GM12891 (cell line): ENCODE data around the gene GRIK3.

Source experiments
- DNase-seq: peaks from one replicate; pipeline ENCODE4 v3.0.0; 2011; ENCODE audit warnings: low spot score; ENCODE audit not compliant: insufficient read length
- FAIRE-seq: peaks from 2 replicates; lab custom pipeline; 2011; peaks lifted over from hg19 to GRCh38; lab: Jason Lieb, UNC
- PAX5 ChIP-seq: IDR thresholded peaks from 2 replicates; pipeline ENCODE4 v1.6.1; 2011; ENCODE audit warnings: low read length, moderate library complexity, mild to moderate bottlenecking; ENCODE audit not compliant: insufficient read depth, severe bottlenecking
- POLR2A ChIP-seq: IDR thresholded peaks from 2 replicates; pipeline ENCODE4 v1.6.1; 2011; ENCODE audit warnings: low read depth, low read length, control low read depth
- POLR2AphosphoS5 ChIP-seq: IDR thresholded peaks from 2 replicates; pipeline ENCODE4 v1.6.1; 2011; ENCODE audit warnings: low read depth, low read length, control low read depth
- POU2F2 ChIP-seq: IDR thresholded peaks from 2 replicates; pipeline ENCODE4 v1.6.1; 2011; ENCODE audit warnings: low read depth, mild to moderate bottlenecking, control low read depth, low read length, moderate library complexity
- SPI1 ChIP-seq: IDR thresholded peaks from 2 replicates; pipeline ENCODE4 v1.6.1; 2011; ENCODE audit warnings: low read depth, low read length, control low read depth
- TAF1 ChIP-seq: IDR thresholded peaks from 2 replicates; pipeline ENCODE4 v1.6.1; 2011; ENCODE audit warnings: low read depth, low read length, control low read depth

The GRIK3 gene

DNA sequence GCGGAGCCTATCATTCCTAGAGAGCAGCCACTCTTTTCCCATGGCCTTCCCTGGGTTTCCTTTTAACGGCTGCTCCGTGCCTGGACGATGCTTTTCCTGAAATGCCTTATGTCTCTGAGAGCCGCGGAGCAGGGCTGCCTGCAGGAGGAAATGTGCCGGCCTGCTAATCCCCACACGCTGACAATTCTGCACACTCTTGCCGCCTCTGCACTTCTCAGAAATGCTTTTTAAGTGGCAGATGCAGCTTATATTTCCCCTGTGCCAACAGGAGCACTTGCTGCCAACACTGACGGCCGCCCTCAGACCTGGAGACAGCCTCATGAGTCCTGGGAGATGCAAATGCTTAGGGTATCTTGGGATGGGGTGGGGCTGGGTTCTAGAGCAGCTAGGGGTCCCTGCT is 253.2 kb downstream of the GRIK3 start:
- TF ChIP-seq SPI1 (no peak), POLR2AphosphoS5 (no peak), POLR2A (no peak), PAX5 (no peak), POU2F2 (no peak), TAF1 (no peak)
- FAIRE-seq (no peak), DNase-seq (no peak)

- DNase-seq: no peak
- FAIRE-seq: no peak
- TF ChIP-seq SPI1: no peak
- no peak for TF ChIP-seq PAX5
- TF ChIP-seq POLR2A: no peak
- TF ChIP-seq POU2F2: no peak
- no peak for TF ChIP-seq TAF1
- TF ChIP-seq POLR2AphosphoS5: no peak
These were observed 255.6 kb downstream of the GRIK3 start for GRCh38 chr1:36778740-36779139.

DNA sequence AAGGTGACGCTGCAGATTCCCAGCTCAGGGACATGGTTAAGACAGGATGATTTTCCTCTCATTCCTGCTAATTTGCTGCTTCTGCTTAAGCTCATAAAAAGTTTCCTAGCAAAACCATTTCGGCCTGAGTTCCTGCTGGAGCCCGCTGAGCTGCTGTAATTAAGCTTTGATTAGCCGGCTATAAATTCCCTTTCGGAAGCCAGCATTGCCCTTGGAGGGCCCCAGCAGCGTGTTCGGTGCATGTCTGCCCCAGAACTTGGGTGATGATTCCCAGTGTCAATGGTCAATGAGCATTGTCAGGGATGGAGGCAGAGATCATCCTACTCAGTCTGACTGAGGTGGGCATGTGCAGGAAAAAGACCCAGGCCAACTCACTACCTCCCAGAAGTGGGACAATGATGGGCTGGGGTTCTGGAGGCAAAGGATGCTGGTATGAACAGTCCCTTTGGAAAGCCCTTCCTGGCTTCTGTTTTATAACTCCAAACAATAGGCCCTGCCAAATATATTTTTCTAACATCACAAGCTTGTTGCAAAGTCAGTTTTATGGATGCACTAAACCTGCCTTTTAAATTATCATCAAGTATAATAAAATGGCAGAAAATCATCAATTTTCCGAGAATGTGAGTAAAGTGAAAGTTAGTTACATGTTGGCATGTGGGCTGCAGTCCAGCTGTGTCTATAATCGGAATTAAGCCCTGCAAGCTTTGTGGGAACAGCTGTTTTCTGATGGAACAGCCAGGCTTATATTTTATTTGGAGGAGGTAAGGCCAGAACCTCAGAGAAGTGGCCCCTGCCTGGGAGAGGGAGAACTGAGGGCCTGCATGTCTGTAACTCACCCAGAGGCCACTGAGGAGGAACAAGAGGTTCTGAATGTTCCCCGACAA is 257.1 kb downstream of the GRIK3 start:
- TF ChIP-seq POLR2AphosphoS5 (no peak), SPI1 (no peak), PAX5 (no peak), POU2F2 (no peak), TAF1 (no peak), POLR2A (no peak)
- FAIRE-seq: no peak
- DNase-seq: no peak

GRCh38 chr1:36776256-36776655 is 258.1 kb downstream of the GRIK3 start:
- FAIRE-seq (no peak), DNase-seq (no peak)
- no peak for TF ChIP-seq POLR2AphosphoS5
- TF ChIP-seq PAX5: no peak
- no peak for TF ChIP-seq POLR2A
- no peak for TF ChIP-seq TAF1
- TF ChIP-seq SPI1: no peak
- TF ChIP-seq POU2F2: no peak

DNA sequence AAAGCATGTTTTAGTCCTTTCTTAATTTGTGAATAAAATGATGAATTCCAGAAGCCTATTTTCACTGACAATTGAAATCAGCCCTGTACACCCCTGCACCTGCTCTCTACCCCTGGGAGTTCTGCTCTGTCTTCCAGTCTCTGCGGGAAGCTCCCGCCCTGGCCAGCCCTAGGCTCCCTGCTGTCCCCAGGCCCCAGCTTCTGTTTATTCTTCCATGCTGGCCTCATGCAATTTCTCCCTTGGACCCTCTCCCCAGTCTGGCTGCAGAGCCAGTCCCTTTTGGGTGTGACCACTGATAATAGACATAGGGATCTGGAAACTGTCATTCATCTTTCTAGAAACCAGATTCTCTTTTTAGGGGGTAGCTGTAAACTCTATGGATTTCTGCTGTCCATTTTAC is 258.6 kb downstream of the GRIK3 start:
- TF ChIP-seq TAF1 (no peak), POU2F2 (no peak), SPI1 (no peak), PAX5 (no peak), POLR2AphosphoS5 (no peak), POLR2A (no peak)
- DNase-seq: no peak
- FAIRE-seq: no peak

DNA sequence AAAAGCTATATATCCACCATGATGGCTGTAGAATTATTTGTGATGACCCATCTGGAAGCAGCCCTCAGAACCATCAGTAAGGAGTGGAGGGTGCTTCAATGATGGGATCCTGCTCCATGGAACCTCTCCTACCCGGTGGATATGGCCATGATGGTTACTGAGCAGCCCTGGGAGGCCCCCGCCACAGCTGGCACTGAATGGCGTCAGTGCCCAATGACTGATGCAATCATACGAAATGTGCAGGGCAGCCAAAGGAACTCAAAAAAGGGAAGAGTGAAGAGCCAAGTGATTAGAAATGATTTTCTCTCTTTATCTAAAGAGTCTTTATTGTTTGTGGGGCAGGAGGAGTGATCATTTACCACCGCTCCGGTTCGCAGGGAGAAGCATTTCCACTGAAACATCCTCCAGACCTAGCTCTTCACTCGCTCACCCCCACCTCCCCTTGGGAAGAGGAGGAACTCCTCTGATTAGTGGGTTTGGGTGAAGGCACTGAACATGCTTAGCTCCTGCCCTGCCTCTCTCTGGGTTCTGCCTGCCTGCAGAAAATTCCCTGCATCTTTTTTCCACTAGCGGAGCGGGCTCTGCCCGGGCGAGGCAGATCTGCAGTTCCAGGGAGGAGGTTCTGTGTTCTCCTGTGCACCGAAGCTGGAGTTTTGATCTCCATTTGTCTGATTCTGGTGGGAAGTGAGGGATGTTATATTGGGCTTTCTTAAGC is 260.3 kb downstream of the GRIK3 start:
- DNase-seq: no peak
- TF ChIP-seq POLR2AphosphoS5 (no peak), SPI1 (no peak), PAX5 (no peak), POU2F2 (no peak), TAF1 (no peak), POLR2A (no peak)
- FAIRE-seq: no peak

DNA sequence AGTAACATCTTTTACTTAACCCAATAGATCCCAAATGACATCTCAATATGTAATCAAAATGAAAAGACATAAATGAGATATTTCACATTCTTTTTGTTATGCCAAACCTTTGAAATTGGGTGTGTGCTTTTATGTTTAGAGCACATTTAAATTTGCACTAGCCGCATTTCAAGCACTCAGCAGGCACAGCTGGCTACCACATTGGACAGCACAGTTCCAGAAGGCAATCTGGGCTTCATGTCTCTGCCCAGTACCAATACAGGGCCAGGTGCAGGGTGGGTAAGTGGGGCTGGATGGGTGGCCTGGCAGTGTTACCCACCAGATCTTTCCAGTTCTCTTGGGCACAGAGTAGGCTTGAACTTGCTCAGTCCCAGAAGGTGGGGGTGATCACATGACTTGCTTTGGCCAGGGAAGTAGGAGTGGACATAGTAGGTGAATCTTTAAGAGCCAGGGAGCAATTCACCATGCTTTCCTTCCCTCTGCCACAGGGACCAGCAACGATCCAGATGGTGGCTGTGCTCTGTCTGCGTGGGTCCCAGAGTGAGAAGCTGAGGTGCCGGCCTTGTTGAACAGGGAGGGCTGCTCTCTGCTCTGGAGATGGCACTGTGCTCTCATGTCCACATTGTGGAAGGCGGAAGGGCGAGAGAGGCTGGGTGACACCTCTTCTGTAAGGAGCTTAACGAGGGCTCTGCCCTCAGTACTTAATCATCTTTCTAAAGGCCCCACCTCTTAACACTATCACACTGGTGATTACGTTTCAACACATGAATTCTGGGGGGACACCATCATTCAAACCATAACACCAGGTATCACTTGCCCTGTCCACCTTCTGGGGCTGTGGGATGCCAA is 261.4 kb downstream of the GRIK3 start:
- TF ChIP-seq SPI1 (no peak), POLR2AphosphoS5 (no peak), POLR2A (no peak), TAF1 (no peak), POU2F2 (no peak), PAX5 (no peak)
- DNase-seq (no peak), FAIRE-seq (no peak)

DNA sequence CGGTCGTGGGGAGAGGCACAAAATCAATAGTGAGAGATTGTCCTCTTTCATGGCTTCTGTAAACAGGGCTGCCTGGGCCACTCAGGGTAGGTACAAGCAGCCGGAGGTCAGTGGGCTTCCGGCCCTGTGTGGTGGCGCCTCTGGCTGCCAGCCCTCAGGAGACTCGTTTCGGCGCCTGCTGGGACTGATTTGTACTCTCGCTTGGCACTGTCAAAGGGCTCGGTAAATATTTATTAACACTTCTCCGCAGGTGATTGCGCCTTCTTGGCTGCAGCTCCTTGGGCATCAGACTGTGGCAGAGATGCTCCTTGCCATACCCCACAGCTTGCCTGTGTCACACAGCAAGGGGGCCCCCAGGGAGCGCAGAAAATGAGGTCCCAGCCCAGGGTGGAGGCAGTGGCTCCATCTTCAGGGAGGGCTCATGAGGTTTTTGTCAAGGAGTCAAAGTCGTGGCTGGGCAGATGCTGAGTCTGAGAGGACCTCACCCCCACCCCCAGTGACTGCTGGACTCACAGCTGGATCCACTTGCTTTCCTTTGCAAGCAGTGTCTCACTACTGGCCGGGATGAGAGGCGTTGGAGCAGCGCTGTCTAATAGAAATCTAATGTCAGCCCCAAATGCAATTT is 262.5 kb downstream of the GRIK3 start:
- TF ChIP-seq SPI1 (no peak), PAX5 (no peak), POLR2A (no peak), POLR2AphosphoS5 (no peak), POU2F2 (no peak), TAF1 (no peak)
- FAIRE-seq: no peak
- no peak for DNase-seq
